WTC11 (cell line): ENCODE data around the gene LIMK1. TPM values are rescaled to one million over a fixed set of nuclear protein-coding genes. Genes with fewer than 3 reads are reported as not detected.

ENCODE experiments used
- ATAC-seq: fragments of 200-7000 bp; cut with Tn5 transposase; 2 replicates; pipeline ENCODE4 v1.10.0; 2021; ENCODE audit warnings: mild to moderate bottlenecking, moderate library complexity
- CTCF ChIA-PET: fragments of 300-600 bp; sonication (Branson Sonifier 250); formaldehyde crosslinking; loops from one replicate; lab custom pipeline; 2021; ENCODE audit warnings: antibody characterized with exemption; lab: Charles Lee
- POLR2A ChIA-PET: fragments of 350-600 bp; sonication (Branson Sonifier 250); formaldehyde crosslinking; loops from one replicate; lab custom pipeline; 2021; ENCODE audit warnings: antibody characterized with exemption; lab: Charles Lee
- DNase-seq: peaks from one replicate; pipeline ENCODE4 v3.0.0; 2021; ENCODE audit warnings: low spot score
- H3K27ac Mint-ChIP-seq: 2 replicates; pipeline ENCODE4 v1.8.0; 2021; ENCODE audit warnings: mixed read lengths
- H3K27me3 Mint-ChIP-seq: 2 replicates; pipeline ENCODE4 v1.8.0; 2021; ENCODE audit warnings: low read depth, mild to moderate bottlenecking, moderate library complexity, mixed read lengths
- H3K36me3 Mint-ChIP-seq: 2 replicates; pipeline ENCODE4 v1.8.0; 2021; ENCODE audit warnings: mixed read lengths
- H3K4me1 Mint-ChIP-seq: 2 replicates; pipeline ENCODE4 v1.8.0; 2022; ENCODE audit warnings: mixed read lengths
- H3K4me3 Mint-ChIP-seq: 2 replicates; pipeline ENCODE4 v1.8.0; 2021; ENCODE audit warnings: mild to moderate bottlenecking, moderate library complexity, mixed read lengths
- H3K9me3 Mint-ChIP-seq: 2 replicates; pipeline ENCODE4 v1.8.0; 2021; ENCODE audit warnings: mixed read lengths
- EMX1 ChIP-seq: fragments of 250-450 bp; sonication (Bioruptor Pico); IDR thresholded peaks from 2 replicates; pipeline ENCODE4 v1.8.0; 2021; ENCODE audit warnings: mild to moderate bottlenecking
- ETV6 ChIP-seq: sonication (generic); formaldehyde crosslinking; IDR thresholded peaks from 2 replicates; pipeline ENCODE4 v1.8.1; 2022; ENCODE audit warnings: mild to moderate bottlenecking, missing genetic modification reagents
- FOXJ3 ChIP-seq: sonication (generic); formaldehyde crosslinking; IDR thresholded peaks from 2 replicates; pipeline ENCODE4 v1.9.0; 2021; ENCODE audit warnings: missing genetic modification reagents, mild to moderate bottlenecking, borderline replicate concordance
- FOXP1 ChIP-seq: sonication (generic); formaldehyde crosslinking; IDR thresholded peaks from 2 replicates; pipeline ENCODE4 v1.8.0; 2022; ENCODE audit warnings: missing genetic modification reagents, mild to moderate bottlenecking, moderate library complexity, borderline replicate concordance
- GABPB1 ChIP-seq: sonication (generic); formaldehyde crosslinking; IDR thresholded peaks from 2 replicates; pipeline ENCODE4 v1.8.1; 2023; ENCODE audit warnings: mild to moderate bottlenecking, missing genetic modification reagents
- GTF2I ChIP-seq: fragments of 250-450 bp; sonication (Bioruptor Pico); conservative IDR thresholded peaks from 2 replicates; pipeline ENCODE4 v1.4.0; 2021; ENCODE audit warnings: mild to moderate bottlenecking
- JAZF1 ChIP-seq: fragments of 250-450 bp; sonication (Bioruptor Pico); IDR thresholded peaks from 2 replicates; pipeline ENCODE4 v1.9.0; 2021; ENCODE audit warnings: moderate library complexity, mild to moderate bottlenecking, inconsistent platforms
- JUN ChIP-seq: sonication (generic); formaldehyde crosslinking; IDR thresholded peaks from 2 replicates; pipeline ENCODE4 v1.8.0; 2023; ENCODE audit warnings: mild to moderate bottlenecking, missing genetic modification reagents
- MXD4 ChIP-seq: fragments of 250-450 bp; sonication (Bioruptor Pico); IDR thresholded peaks from 2 replicates; pipeline ENCODE4 v1.8.0; 2021; ENCODE audit warnings: mild to moderate bottlenecking, moderate library complexity, borderline replicate concordance
- MYBL2 ChIP-seq: sonication (generic); formaldehyde crosslinking; IDR thresholded peaks from 2 replicates; pipeline ENCODE4 v1.8.1; 2023; ENCODE audit warnings: mild to moderate bottlenecking, moderate library complexity, missing genetic modification reagents
- NFATC4 ChIP-seq: fragments of 250-450 bp; sonication (Bioruptor Pico); IDR thresholded peaks from 2 replicates; pipeline ENCODE4 v1.9.0; 2021; ENCODE audit warnings: mild to moderate bottlenecking
- NFE2L1 ChIP-seq: sonication (generic); formaldehyde crosslinking; IDR thresholded peaks from 2 replicates; pipeline ENCODE4 v1.8.1; 2023; ENCODE audit warnings: missing genetic modification reagents
- OVOL2 ChIP-seq: fragments of 250-450 bp; sonication (Bioruptor Pico); IDR thresholded peaks from 2 replicates; pipeline ENCODE4 v1.9.0; 2021; ENCODE audit warnings: mild to moderate bottlenecking, borderline replicate concordance
- PREB ChIP-seq: sonication (generic); formaldehyde crosslinking; IDR thresholded peaks from 2 replicates; pipeline ENCODE4 v1.8.1; 2022; ENCODE audit warnings: mild to moderate bottlenecking, missing genetic modification reagents, moderate library complexity, borderline replicate concordance
- SMAD3 ChIP-seq: sonication (generic); formaldehyde crosslinking; IDR thresholded peaks from 2 replicates; pipeline ENCODE4 v1.8.0; 2022; ENCODE audit warnings: missing genetic modification reagents, mild to moderate bottlenecking, borderline replicate concordance
- TEAD1 ChIP-seq: sonication (generic); formaldehyde crosslinking; IDR thresholded peaks from 2 replicates; pipeline ENCODE4 v1.8.0; 2022; ENCODE audit warnings: mild to moderate bottlenecking, missing genetic modification reagents
- TEAD4 ChIP-seq: sonication (generic); formaldehyde crosslinking; IDR thresholded peaks from 2 replicates; pipeline ENCODE4 v1.8.0; 2022; ENCODE audit warnings: mild to moderate bottlenecking, missing genetic modification reagents
- ZNF232 ChIP-seq: sonication (generic); formaldehyde crosslinking; IDR thresholded peaks from 2 replicates; pipeline ENCODE4 v1.8.0; 2022; ENCODE audit warnings: mild to moderate bottlenecking, missing genetic modification reagents
- ZNF317 ChIP-seq: sonication (generic); formaldehyde crosslinking; IDR thresholded peaks from 2 replicates; pipeline ENCODE4 v1.8.1; 2023; ENCODE audit warnings: low read depth, mild to moderate bottlenecking, moderate library complexity, missing genetic modification reagents, borderline replicate concordance
- total RNA-seq: library from RNA; stranded (reverse); gene quantifications from 3 replicates; pipeline ENCODE4 v1.2.3, GENCODE V29; 2021
- TF ChIP-seq, protein P1 (sequence below): sonication (generic); formaldehyde crosslinking; IDR thresholded peaks from 2 replicates; pipeline ENCODE4 v1.8.0; 2023; ENCODE audit warnings: missing genetic modification reagents, mild to moderate bottlenecking, borderline replicate concordance
- TF ChIP-seq, protein P2 (sequence below): fragments of 250-450 bp; sonication (Bioruptor Pico); IDR thresholded peaks from 2 replicates; pipeline ENCODE4 v1.9.0; 2021; ENCODE audit warnings: mild to moderate bottlenecking
- TF ChIP-seq, protein P3 (sequence below): sonication (generic); formaldehyde crosslinking; IDR thresholded peaks from 2 replicates; pipeline ENCODE4 v1.8.1; 2023; ENCODE audit warnings: mild to moderate bottlenecking, missing genetic modification reagents
- TF ChIP-seq, protein P4 (sequence below): fragments of 250-450 bp; sonication (Bioruptor Pico); IDR thresholded peaks from 2 replicates; pipeline ENCODE4 v1.8.0; 2021; ENCODE audit warnings: mild to moderate bottlenecking

The LIMK1 gene
- total RNA-seq, 1 experiment from 2014 or later, result 85.4 TPM

DNA sequence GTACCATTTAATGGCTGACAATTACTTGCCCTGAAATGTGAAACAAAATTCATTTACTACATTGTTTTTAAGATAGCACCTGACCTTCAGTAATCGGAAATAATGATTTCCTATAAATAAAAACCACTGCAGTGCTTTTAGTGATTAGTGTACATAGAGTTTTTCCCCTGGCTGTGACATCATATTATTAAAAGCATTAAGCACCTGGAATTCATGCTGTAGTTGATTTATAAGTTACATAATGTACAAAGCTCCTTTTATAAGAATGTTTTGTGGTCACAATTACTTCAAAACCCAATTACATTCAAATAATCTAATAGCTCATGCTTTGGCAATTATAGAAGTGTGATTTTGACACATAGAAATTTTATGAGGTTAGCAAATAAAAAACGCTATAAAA is 46.3 kb downstream of the LIMK1 start (continued):
- TF ChIP-seq GABPB1 (no peak), ZNF232 (no peak), OVOL2 (CRISPR knock-in tag) (no peak), FOXJ3 (CRISPR knock-in tag) (no peak), EMX1 (CRISPR knock-in tag) (no peak), SMAD3 (CRISPR knock-in tag) (no peak), TEAD4 (no peak), ZNF317 (no peak), NFATC4 (no peak), JUN (no peak)
- TF ChIP-seq, protein P1, sequence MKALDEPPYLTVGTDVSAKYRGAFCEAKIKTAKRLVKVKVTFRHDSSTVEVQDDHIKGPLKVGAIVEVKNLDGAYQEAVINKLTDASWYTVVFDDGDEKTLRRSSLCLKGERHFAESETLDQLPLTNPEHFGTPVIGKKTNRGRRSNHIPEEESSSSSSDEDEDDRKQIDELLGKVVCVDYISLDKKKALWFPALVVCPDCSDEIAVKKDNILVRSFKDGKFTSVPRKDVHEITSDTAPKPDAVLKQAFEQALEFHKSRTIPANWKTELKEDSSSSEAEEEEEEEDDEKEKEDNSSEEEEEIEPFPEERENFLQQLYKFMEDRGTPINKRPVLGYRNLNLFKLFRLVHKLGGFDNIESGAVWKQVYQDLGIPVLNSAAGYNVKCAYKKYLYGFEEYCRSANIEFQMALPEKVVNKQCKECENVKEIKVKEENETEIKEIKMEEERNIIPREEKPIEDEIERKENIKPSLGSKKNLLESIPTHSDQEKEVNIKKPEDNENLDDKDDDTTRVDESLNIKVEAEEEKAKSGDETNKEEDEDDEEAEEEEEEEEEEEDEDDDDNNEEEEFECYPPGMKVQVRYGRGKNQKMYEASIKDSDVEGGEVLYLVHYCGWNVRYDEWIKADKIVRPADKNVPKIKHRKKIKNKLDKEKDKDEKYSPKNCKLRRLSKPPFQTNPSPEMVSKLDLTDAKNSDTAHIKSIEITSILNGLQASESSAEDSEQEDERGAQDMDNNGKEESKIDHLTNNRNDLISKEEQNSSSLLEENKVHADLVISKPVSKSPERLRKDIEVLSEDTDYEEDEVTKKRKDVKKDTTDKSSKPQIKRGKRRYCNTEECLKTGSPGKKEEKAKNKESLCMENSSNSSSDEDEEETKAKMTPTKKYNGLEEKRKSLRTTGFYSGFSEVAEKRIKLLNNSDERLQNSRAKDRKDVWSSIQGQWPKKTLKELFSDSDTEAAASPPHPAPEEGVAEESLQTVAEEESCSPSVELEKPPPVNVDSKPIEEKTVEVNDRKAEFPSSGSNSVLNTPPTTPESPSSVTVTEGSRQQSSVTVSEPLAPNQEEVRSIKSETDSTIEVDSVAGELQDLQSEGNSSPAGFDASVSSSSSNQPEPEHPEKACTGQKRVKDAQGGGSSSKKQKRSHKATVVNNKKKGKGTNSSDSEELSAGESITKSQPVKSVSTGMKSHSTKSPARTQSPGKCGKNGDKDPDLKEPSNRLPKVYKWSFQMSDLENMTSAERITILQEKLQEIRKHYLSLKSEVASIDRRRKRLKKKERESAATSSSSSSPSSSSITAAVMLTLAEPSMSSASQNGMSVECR, result no peak

DNA sequence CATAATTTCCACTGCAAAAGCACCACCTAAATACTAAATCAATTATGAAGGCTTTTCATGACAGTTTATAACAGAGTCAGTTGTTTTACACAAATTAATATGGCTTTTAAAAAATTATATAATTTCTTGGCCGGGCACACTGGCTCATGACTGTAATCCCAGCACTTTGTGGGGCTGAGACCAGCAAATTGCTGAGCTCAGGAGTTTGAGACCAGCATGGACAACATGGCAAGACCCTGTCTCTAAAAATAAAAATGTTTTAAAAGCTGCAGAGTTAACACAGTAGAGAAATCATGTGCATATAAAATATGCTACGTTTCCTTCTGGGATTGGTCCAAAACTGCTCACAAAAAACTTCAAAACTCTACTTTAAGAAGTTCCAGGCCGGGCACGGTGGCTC is 46.9 kb downstream of the LIMK1 start:
- POLR2A ChIA-PET, result interaction anchor here (1.0 kb wide), 1 partner anchor 44 kb away, joined by 3 read pairs; the partner anchor contains the start of gene EIF4H
- ATAC-seq (no peak), DNase-seq (no peak)
- H3K36me3 Mint-ChIP-seq, result no peaks in the 10 kb centered on the region
- H3K4me3 Mint-ChIP-seq, result no peak overlapping the region
- TF ChIP-seq PREB (CRISPR knock-in tag) (no peak), MYBL2 (CRISPR knock-in tag) (no peak), TEAD1 (no peak), JUN (no peak), FOXP1 (CRISPR knock-in tag) (no peak)
- TF ChIP-seq, protein P2, sequence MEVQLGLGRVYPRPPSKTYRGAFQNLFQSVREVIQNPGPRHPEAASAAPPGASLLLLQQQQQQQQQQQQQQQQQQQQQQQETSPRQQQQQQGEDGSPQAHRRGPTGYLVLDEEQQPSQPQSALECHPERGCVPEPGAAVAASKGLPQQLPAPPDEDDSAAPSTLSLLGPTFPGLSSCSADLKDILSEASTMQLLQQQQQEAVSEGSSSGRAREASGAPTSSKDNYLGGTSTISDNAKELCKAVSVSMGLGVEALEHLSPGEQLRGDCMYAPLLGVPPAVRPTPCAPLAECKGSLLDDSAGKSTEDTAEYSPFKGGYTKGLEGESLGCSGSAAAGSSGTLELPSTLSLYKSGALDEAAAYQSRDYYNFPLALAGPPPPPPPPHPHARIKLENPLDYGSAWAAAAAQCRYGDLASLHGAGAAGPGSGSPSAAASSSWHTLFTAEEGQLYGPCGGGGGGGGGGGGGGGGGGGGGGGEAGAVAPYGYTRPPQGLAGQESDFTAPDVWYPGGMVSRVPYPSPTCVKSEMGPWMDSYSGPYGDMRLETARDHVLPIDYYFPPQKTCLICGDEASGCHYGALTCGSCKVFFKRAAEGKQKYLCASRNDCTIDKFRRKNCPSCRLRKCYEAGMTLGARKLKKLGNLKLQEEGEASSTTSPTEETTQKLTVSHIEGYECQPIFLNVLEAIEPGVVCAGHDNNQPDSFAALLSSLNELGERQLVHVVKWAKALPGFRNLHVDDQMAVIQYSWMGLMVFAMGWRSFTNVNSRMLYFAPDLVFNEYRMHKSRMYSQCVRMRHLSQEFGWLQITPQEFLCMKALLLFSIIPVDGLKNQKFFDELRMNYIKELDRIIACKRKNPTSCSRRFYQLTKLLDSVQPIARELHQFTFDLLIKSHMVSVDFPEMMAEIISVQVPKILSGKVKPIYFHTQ (CRISPR knock-in tag), result no peak
- CTCF ChIA-PET, result interaction anchor here (0.7 to 2.3 kb wide), 3 partner anchors 12 to 76 kb away, joined by 3 to 5 read pairs (median 3); no protein-coding TSS in a partner anchor
- H3K9me3 Mint-ChIP-seq, result no peaks in the 10 kb centered on the region
- H3K4me1 Mint-ChIP-seq, result peaks cover 13% of the 10 kb centered on the region
- no peaks in the 10 kb centered on the region; the same call in 1 of the 2 replicates for H3K27me3 Mint-ChIP-seq
- H3K27ac Mint-ChIP-seq, result no peak overlapping the region

DNA sequence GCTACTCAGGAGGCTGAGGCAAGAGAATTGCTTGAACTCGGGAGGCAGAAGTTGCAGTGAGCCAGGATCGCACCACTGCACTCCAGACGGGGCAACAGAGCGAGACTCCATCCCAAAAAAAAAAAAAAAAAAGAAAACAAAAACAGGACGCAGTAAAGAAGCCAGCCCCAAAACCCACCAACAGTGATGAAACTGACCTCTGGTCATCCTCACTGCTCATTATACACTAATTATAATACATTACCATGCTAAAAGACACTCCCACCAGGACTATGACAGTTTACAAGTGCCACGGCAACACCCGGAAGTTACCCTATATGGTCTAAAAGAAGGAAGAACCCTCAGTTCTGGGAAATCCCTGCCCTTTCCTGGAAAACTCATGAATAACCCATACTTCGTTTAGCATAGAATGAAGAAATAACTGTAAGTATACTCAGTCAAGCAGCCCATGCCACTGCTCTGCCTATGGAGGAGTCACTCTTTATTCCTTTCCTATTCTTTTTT is 50.6 kb downstream of the LIMK1 start:
- ATAC-seq (no peak), DNase-seq (no peak)
- Mint-ChIP-seq H3K4me3 (no peak overlapping the region), H3K9me3 (no peaks in the 10 kb centered on the region), H3K27ac (peak overlapping the region; percentile 33; the same call in 1 of the 2 replicates), H3K27me3 (no peaks in the 10 kb centered on the region; the same call in 1 of the 2 replicates), H3K4me1 (peaks cover 27% of the 10 kb centered on the region), H3K36me3 (no peaks in the 10 kb centered on the region)
- TF ChIP-seq MXD4 (CRISPR knock-in tag) (no peak), FOXP1 (CRISPR knock-in tag) (no peak), NFE2L1 (CRISPR knock-in tag) (no peak), TEAD1 (no peak), ETV6 (no peak), MYBL2 (CRISPR knock-in tag) (no peak), GTF2I (no peak), NFATC4 (no peak), JAZF1 (CRISPR knock-in tag) (no peak)
- TF ChIP-seq, protein P3, sequence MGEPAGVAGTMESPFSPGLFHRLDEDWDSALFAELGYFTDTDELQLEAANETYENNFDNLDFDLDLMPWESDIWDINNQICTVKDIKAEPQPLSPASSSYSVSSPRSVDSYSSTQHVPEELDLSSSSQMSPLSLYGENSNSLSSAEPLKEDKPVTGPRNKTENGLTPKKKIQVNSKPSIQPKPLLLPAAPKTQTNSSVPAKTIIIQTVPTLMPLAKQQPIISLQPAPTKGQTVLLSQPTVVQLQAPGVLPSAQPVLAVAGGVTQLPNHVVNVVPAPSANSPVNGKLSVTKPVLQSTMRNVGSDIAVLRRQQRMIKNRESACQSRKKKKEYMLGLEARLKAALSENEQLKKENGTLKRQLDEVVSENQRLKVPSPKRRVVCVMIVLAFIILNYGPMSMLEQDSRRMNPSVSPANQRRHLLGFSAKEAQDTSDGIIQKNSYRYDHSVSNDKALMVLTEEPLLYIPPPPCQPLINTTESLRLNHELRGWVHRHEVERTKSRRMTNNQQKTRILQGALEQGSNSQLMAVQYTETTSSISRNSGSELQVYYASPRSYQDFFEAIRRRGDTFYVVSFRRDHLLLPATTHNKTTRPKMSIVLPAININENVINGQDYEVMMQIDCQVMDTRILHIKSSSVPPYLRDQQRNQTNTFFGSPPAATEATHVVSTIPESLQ (CRISPR knock-in tag), result no peak
- TF ChIP-seq, protein P4, sequence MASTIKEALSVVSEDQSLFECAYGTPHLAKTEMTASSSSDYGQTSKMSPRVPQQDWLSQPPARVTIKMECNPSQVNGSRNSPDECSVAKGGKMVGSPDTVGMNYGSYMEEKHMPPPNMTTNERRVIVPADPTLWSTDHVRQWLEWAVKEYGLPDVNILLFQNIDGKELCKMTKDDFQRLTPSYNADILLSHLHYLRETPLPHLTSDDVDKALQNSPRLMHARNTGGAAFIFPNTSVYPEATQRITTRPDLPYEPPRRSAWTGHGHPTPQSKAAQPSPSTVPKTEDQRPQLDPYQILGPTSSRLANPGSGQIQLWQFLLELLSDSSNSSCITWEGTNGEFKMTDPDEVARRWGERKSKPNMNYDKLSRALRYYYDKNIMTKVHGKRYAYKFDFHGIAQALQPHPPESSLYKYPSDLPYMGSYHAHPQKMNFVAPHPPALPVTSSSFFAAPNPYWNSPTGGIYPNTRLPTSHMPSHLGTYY (CRISPR knock-in tag), result no peak
- CTCF ChIA-PET, result interaction anchor here (0.7 kb wide), 1 partner anchor 49 kb away, joined by 3 read pairs; no protein-coding TSS in a partner anchor
- POLR2A ChIA-PET, result interaction anchor here (0.6 kb wide), 1 partner anchor 258 kb away, joined by 6 read pairs; no protein-coding TSS in a partner anchor
